Measurements from ENCODE around the gene NEURL1B. TPM values are rescaled to one million over a fixed set of nuclear protein-coding genes. Genes with fewer than 3 reads are reported as not detected.

The NEURL1B gene
- total and polyA plus RNA-seq, 2 donors (not counting 1 experiment from before 2014, with no cell fraction given) = 0.06 to 0.17 TPM

- Mint-ChIP-seq H3K4me1 (peaks cover 19% of the 10 kb centered on the region), H3K27me3 (peaks cover 43% of the 10 kb centered on the region), H3K4me3 (no peak overlapping the region), H3K9me3 (ENCODE audit: insufficient read depth) (no peaks in the 10 kb centered on the region), H3K27ac (no peak overlapping the region)
- intact Hi-C loops (cut with micrococcal nuclease) = no loop called here
- H3K9ac ChIP-seq (ENCODE audit: low read length) = no peak overlapping the region
- no peak overlapping the region for H3K27ac ChIP-seq (ENCODE audit: low read length in 2 of 2)
- H2AFZ ChIP-seq (ENCODE audit: insufficient read depth, low read depth, low read length, poor library complexity, severe bottlenecking) = peak overlapping the region; percentile 28
- H3K4me1 ChIP-seq (ENCODE audit: control insufficient read depth in 2 of 2, insufficient read depth in 2 of 2, low read length in 2 of 2) = peaks cover 13 to 23% of the 10 kb centered on the region in 2 donors
- H3K9me3 ChIP-seq (ENCODE audit: control extremely low read depth in 1 of 3, control insufficient read depth in 2 of 3, insufficient read depth in 1 of 3, low read length in 2 of 3) = no peaks in the 10 kb centered on the region
- no peak overlapping the region for H3K4me2 ChIP-seq (replicated peaks; ENCODE audit: low read depth, low read length, poor library complexity, severe bottlenecking)
- 85% methylated on average over 13 of the region's 22 CpGs for WGBS (ENCODE audit: insufficient coverage)
- DNase-seq (no peak), ATAC-seq (ENCODE audit: low read depth) (no peak)
- TF ChIP-seq CTCF (IDR thresholded peaks at IDR 0.05) (no peak), EZH2 (IDR thresholded peaks at IDR 0.05; ENCODE audit: borderline replicate concordance, insufficient read depth, low read depth, low read length, poor library complexity, severe bottlenecking) (no peak)
- no peak overlapping the region for H3K4me3 ChIP-seq (ENCODE audit: control extremely low read depth in 1 of 5, extremely low read depth in 1 of 5, insufficient read depth in 1 of 5, low read depth in 2 of 5, low read length in 4 of 5)
- H4K20me1 ChIP-seq (ENCODE audit: control insufficient read depth, insufficient read depth, low read length, poor library complexity, severe bottlenecking) = no peaks in the 10 kb centered on the region
- peaks cover 0 to 32% (median 16%) of the 10 kb centered on the region in 4 experiments for H3K27me3 ChIP-seq (replicated peaks in 1 of 4; ENCODE audit: control extremely low read depth in 1 of 4, control insufficient read depth in 3 of 4, insufficient read depth in 4 of 4, low read length in 3 of 4)
- no peaks in the 10 kb centered on the region for H3K36me3 ChIP-seq (replicated peaks in 1 of 2; ENCODE audit: control extremely low read depth in 1 of 2, control insufficient read depth in 1 of 2, extremely low read depth in 1 of 2, insufficient read depth in 2 of 2, low read length in 1 of 2)
- ChIA-PET POLR2A (no interaction called here), CTCF (interaction anchor here (1.2 to 4.2 kb wide), 5 partner anchors 11 to 239 kb away, joined by 3 to 53 read pairs (median 5); no protein-coding TSS in a partner anchor)
- H3K79me2 ChIP-seq (ENCODE audit: control insufficient read depth, insufficient read depth, low read length) = no peaks in the 10 kb centered on the region
These were observed 59.6 kb downstream of the NEURL1B start for GRCh38 chr5:172700365-172701290.

- no peaks in the 10 kb centered on the region for H3K9me3 Mint-ChIP-seq (ENCODE audit: insufficient read depth)
These were observed 60.2 kb downstream of the NEURL1B start for GRCh38 chr5:172701291-172701656.

More at GRCh38 chr5:172701291-172701656, 60.2 kb downstream of the NEURL1B start:
- Histone ChIP-seq H3K27ac (ENCODE audit: low read length in 2 of 2) (no peak overlapping the region), H3K9ac (ENCODE audit: low read length) (no peak overlapping the region), H2AFZ (ENCODE audit: insufficient read depth, low read depth, low read length, poor library complexity, severe bottlenecking) (peak overlapping the region; percentile 28), H4K20me1 (ENCODE audit: control insufficient read depth, insufficient read depth, low read length, poor library complexity, severe bottlenecking) (no peaks in the 10 kb centered on the region), H3K4me1 (ENCODE audit: control insufficient read depth in 2 of 2, insufficient read depth in 2 of 2, low read length in 2 of 2) (peaks cover 13 to 23% of the 10 kb centered on the region in 2 donors), H3K36me3 (replicated peaks in 1 of 2; ENCODE audit: control extremely low read depth in 1 of 2, control insufficient read depth in 1 of 2, extremely low read depth in 1 of 2, insufficient read depth in 2 of 2, low read length in 1 of 2) (no peaks in the 10 kb centered on the region), H3K4me3 (ENCODE audit: control extremely low read depth in 1 of 5, extremely low read depth in 1 of 5, insufficient read depth in 1 of 5, low read depth in 2 of 5, low read length in 4 of 5) (no peak overlapping the region), H3K4me2 (replicated peaks; ENCODE audit: low read depth, low read length, poor library complexity, severe bottlenecking) (no peak overlapping the region), H3K27me3 (replicated peaks in 1 of 4; ENCODE audit: control extremely low read depth in 1 of 4, control insufficient read depth in 3 of 4, insufficient read depth in 4 of 4, low read length in 3 of 4) (peaks cover 0 to 38% (median 19%) of the 10 kb centered on the region in 4 experiments), H3K79me2 (ENCODE audit: control insufficient read depth, insufficient read depth, low read length) (no peaks in the 10 kb centered on the region), H3K9me3 (ENCODE audit: control extremely low read depth in 1 of 3, control insufficient read depth in 2 of 3, insufficient read depth in 1 of 3, low read length in 2 of 3) (peaks cover 0 to 2% (median 0%) of the 10 kb centered on the region in 3 donors)
- Mint-ChIP-seq H3K4me3 (no peak overlapping the region), H3K4me1 (peaks cover 19% of the 10 kb centered on the region), H3K27ac (no peak overlapping the region), H3K27me3 (peaks cover 49% of the 10 kb centered on the region)
- CTCF ChIA-PET = interaction anchor here (0.5 to 2.0 kb wide), 4 partner anchors 10 to 91 kb away, joined by 3 to 10 read pairs (median 4); no protein-coding TSS in a partner anchor
- WGBS (ENCODE audit: insufficient coverage) = 0% methylated on average over 4 of the region's 5 CpGs
- no peak for ATAC-seq (ENCODE audit: low read depth)
- POLR2A ChIA-PET = no interaction called here
- intact Hi-C loops (cut with micrococcal nuclease) = no loop called here
- TF ChIP-seq CTCF (IDR thresholded peaks at IDR 0.05) (no peak), EZH2 (IDR thresholded peaks at IDR 0.05; ENCODE audit: borderline replicate concordance, insufficient read depth, low read depth, low read length, poor library complexity, severe bottlenecking) (no peak)
- no peak for DNase-seq

Measured in B cell (primary cell).